Mesenchymal stem cell (in vitro differentiated cells and primary cell): ENCODE measurements around the gene STK32B.
A peak's percentile ranks its signal among the peaks of the same experiment; 100 is the strongest.

ENCODE experiments used
- DNase-seq: peaks from one replicate; pipeline ENCODE4 v3.0.0-alpha.2; 2013
- H2AFZ ChIP-seq: one replicate; pipeline ENCODE4 v1.6.1; 2013; ENCODE audit warnings: low read depth, mild to moderate bottlenecking, control low read depth, inconsistent platforms, low read length, moderate library complexity
- H2AK5ac ChIP-seq: 2 replicates; pipeline ENCODE4 v1.6.1; 2013; ENCODE audit warnings: low read length, moderate library complexity, mild to moderate bottlenecking, inconsistent platforms; ENCODE audit not compliant: severe bottlenecking
- H2BK120ac ChIP-seq: one replicate; pipeline ENCODE4 v1.6.1; 2013; ENCODE audit warnings: low read depth, mild to moderate bottlenecking, inconsistent platforms, low read length, moderate library complexity
- H2BK12ac ChIP-seq, 2 experiments: one replicate each; pipeline ENCODE4 v1.6.1; 2013; ENCODE audit warnings: inconsistent platforms in 2 of 2, low read length in 2 of 2, mild to moderate bottlenecking in 2 of 2, moderate library complexity in 2 of 2, control low read depth in 1 of 2
- H2BK15ac ChIP-seq: one replicate; pipeline ENCODE4 v1.6.1; 2013; ENCODE audit warnings: mild to moderate bottlenecking, low read depth, inconsistent platforms; ENCODE audit not compliant: poor library complexity, severe bottlenecking
- H2BK5ac ChIP-seq: 2 replicates; pipeline ENCODE4 v1.6.1; 2013; ENCODE audit warnings: low read depth, mild to moderate bottlenecking, low read length, control low read depth, inconsistent platforms; ENCODE audit not compliant: poor library complexity, severe bottlenecking
- H3K14ac ChIP-seq, 2 experiments: one replicate each; pipeline ENCODE4 v1.6.1; 2013; ENCODE audit warnings: inconsistent platforms in 2 of 2, low read length in 2 of 2, control low read depth in 1 of 2, mild to moderate bottlenecking in 1 of 2, moderate library complexity in 1 of 2
- H3K18ac ChIP-seq, 2 experiments: one replicate each; pipeline ENCODE4 v1.6.1; 2013; ENCODE audit warnings: inconsistent platforms in 2 of 2, low read length in 2 of 2, control low read depth in 1 of 2, low read depth in 1 of 2, mild to moderate bottlenecking in 1 of 2
- H3K23ac ChIP-seq, 2 experiments: one replicate each; pipeline ENCODE4 v1.6.1; 2013; ENCODE audit warnings: inconsistent platforms in 2 of 2, low read length in 2 of 2, mild to moderate bottlenecking in 2 of 2, moderate library complexity in 2 of 2, control low read depth in 1 of 2
- H3K27ac ChIP-seq: 2 replicates; pipeline ENCODE4 v1.5.1; 2013; ENCODE audit warnings: mild to moderate bottlenecking, moderate library complexity, low read length, control low read depth, inconsistent platforms; ENCODE audit not compliant: poor library complexity, severe bottlenecking
- H3K27me3 ChIP-seq, 2 experiments: 2 replicates each; pipeline versions ENCODE4 v1.6.1 to v1.7.0; 2013; ENCODE audit warnings: low read length in 2 of 2, mild to moderate bottlenecking in 2 of 2, moderate library complexity in 2 of 2, control low read depth in 1 of 2, inconsistent platforms in 1 of 2; ENCODE audit not compliant: control insufficient read depth in 1 of 2, insufficient read depth in 1 of 2
- H3K36me3 ChIP-seq, 2 experiments: 2 replicates each; pipeline versions ENCODE4 v1.6.1 to v1.7.0; 2013; ENCODE audit warnings: low read length in 2 of 2, control low read depth in 1 of 2, inconsistent platforms in 1 of 2, low read depth in 1 of 2, mild to moderate bottlenecking in 1 of 2; ENCODE audit not compliant: insufficient read depth in 2 of 2, control insufficient read depth in 1 of 2
- H3K4ac ChIP-seq, 2 experiments: one replicate each; pipeline ENCODE4 v1.6.1; 2013; ENCODE audit warnings: inconsistent platforms in 2 of 2, low read length in 2 of 2, mild to moderate bottlenecking in 2 of 2, moderate library complexity in 2 of 2, control low read depth in 1 of 2, low read depth in 1 of 2
- H3K4me1 ChIP-seq: 2 replicates; pipeline ENCODE4 v1.6.1; 2013; ENCODE audit warnings: low read depth, low read length, control low read depth; ENCODE audit not compliant: control insufficient read depth, insufficient read depth
- H3K4me2 ChIP-seq: 2 replicates; pipeline ENCODE4 v1.6.1; 2013; ENCODE audit warnings: low read length, mild to moderate bottlenecking, inconsistent platforms; ENCODE audit not compliant: poor library complexity, severe bottlenecking
- H3K4me3 ChIP-seq, 2 experiments: 2 replicates each; pipeline versions ENCODE4 v1.5.1 to v1.7.0; 2013; ENCODE audit warnings: low read length in 2 of 2, mild to moderate bottlenecking in 2 of 2, control low read depth in 1 of 2, low read depth in 1 of 2; ENCODE audit not compliant: insufficient read depth in 1 of 2
- H3K79me1 ChIP-seq: replicated peaks from 2 replicates; pipeline ENCODE4 v1.6.1; 2013; ENCODE audit warnings: mild to moderate bottlenecking, control low read depth, low read length, inconsistent platforms; ENCODE audit not compliant: poor library complexity, severe bottlenecking
- H3K9ac ChIP-seq: 2 replicates; pipeline ENCODE4 v1.7.0; 2013; ENCODE audit warnings: mild to moderate bottlenecking, low read length, moderate library complexity
- H3K9me3 ChIP-seq: 2 replicates; pipeline ENCODE4 v1.7.0; 2013; ENCODE audit warnings: mild to moderate bottlenecking, low read length; ENCODE audit not compliant: control insufficient read depth
- H4K8ac ChIP-seq: one replicate; pipeline ENCODE4 v1.6.1; 2013; ENCODE audit warnings: inconsistent platforms, mild to moderate bottlenecking, low read length, moderate library complexity
- H4K91ac ChIP-seq: one replicate; pipeline ENCODE4 v1.6.1; 2013; ENCODE audit warnings: mild to moderate bottlenecking, low read length, inconsistent platforms
- WGBS: methylation state at CpG from one replicate; pipeline ENCODE4 v1.1.7; 2013; ENCODE audit warnings: mixed read lengths; 5-methylcytosine and 5-hydroxymethylcytosine counted together

The STK32B gene

GRCh38 chr4:5456296-5456845 lies 405.1 kb downstream of the STK32B start:
- Histone ChIP-seq H4K8ac (no peak overlapping the region), H2AFZ (no peak overlapping the region), H3K27me3 (no peaks in the 10 kb centered on the region), H3K23ac (no peak overlapping the region), H3K36me3 (peaks cover 0 to 24% of the 10 kb centered on the region in 2 experiments), H2AK5ac (no peak overlapping the region), H3K4me1 (no peaks in the 10 kb centered on the region), H2BK5ac (no peak overlapping the region), H2BK12ac (no peak overlapping the region), H3K27ac (no peak overlapping the region), H3K4me2 (no peak overlapping the region), H3K79me1 (no peaks in the 10 kb centered on the region), H3K18ac (no peak overlapping the region), H2BK120ac (no peak overlapping the region), H3K4ac (no peak overlapping the region), H2BK15ac (no peak overlapping the region), H3K14ac (no peak overlapping the region), H3K9me3 (no peaks in the 10 kb centered on the region), H3K9ac (no peak overlapping the region), H4K91ac (no peak overlapping the region), H3K4me3 (no peak overlapping the region)
- 94% methylated on average over 16 of the region's 17 CpGs for WGBS
- DNase-seq: no peak

- WGBS: 88% methylated on average over 8 of the region's 8 CpGs
Measured at GRCh38 chr4:5458676-5459075, 407.4 kb downstream of the STK32B start.

GRCh38 chr4:5459236-5459635 lies 408.0 kb downstream of the STK32B start:
- no peak overlapping the region for H3K23ac ChIP-seq
- DNase-seq: no peak
- no peaks in the 10 kb centered on the region for H3K27me3 ChIP-seq
- no peak overlapping the region for H3K18ac ChIP-seq
- no peak overlapping the region for H2BK12ac ChIP-seq
- H3K27ac ChIP-seq: no peak overlapping the region
- H2BK120ac ChIP-seq: no peak overlapping the region
- no peak overlapping the region for H3K4ac ChIP-seq
- H3K4me1 ChIP-seq: no peaks in the 10 kb centered on the region
- no peak overlapping the region for H3K4me3 ChIP-seq
- H2BK5ac ChIP-seq: no peak overlapping the region
- H4K91ac ChIP-seq: no peak overlapping the region
- no peak overlapping the region for H3K14ac ChIP-seq
- 87% methylated on average over 3 of the region's 3 CpGs for WGBS
- no peaks in the 10 kb centered on the region for H3K79me1 ChIP-seq
- H2AFZ ChIP-seq: no peak overlapping the region
- H3K4me2 ChIP-seq: no peak overlapping the region
- peaks cover 0 to 36% of the 10 kb centered on the region in 2 experiments for H3K36me3 ChIP-seq
- H2BK15ac ChIP-seq: no peak overlapping the region
- no peaks in the 10 kb centered on the region for H3K9me3 ChIP-seq
- no peak overlapping the region for H2AK5ac ChIP-seq
- no peak overlapping the region for H3K9ac ChIP-seq
- no peak overlapping the region for H4K8ac ChIP-seq

More at GRCh38 chr4:5458676-5459075, 407.4 kb downstream of the STK32B start:
- Histone ChIP-seq H2BK15ac (no peak overlapping the region), H3K4me2 (no peak overlapping the region), H4K91ac (no peak overlapping the region), H3K9me3 (no peaks in the 10 kb centered on the region), H3K9ac (no peak overlapping the region), H4K8ac (no peak overlapping the region), H3K27ac (no peak overlapping the region), H2BK120ac (no peak overlapping the region), H3K23ac (no peak overlapping the region), H2BK12ac (no peak overlapping the region), H3K36me3 (peaks cover 0 to 34% of the 10 kb centered on the region in 2 experiments), H3K4me1 (no peaks in the 10 kb centered on the region), H3K4me3 (no peak overlapping the region), H2AK5ac (no peak overlapping the region), H3K4ac (no peak overlapping the region), H2AFZ (no peak overlapping the region), H3K79me1 (no peaks in the 10 kb centered on the region), H2BK5ac (no peak overlapping the region), H3K27me3 (no peaks in the 10 kb centered on the region), H3K18ac (no peak overlapping the region), H3K14ac (no peak overlapping the region)
- DNase-seq: no peak

- Histone ChIP-seq H3K4me3 (no peak overlapping the region), H3K4me2 (no peak overlapping the region), H3K4me1 (no peaks in the 10 kb centered on the region), H2AFZ (no peak overlapping the region), H3K9ac (no peak overlapping the region), H3K36me3 (peaks cover 0 to 36% of the 10 kb centered on the region in 2 experiments), H2BK12ac (no peak overlapping the region), H3K14ac (no peak overlapping the region), H2BK120ac (no peak overlapping the region), H2BK15ac (no peak overlapping the region), H3K79me1 (no peaks in the 10 kb centered on the region), H2AK5ac (no peak overlapping the region), H3K4ac (no peak overlapping the region), H3K9me3 (no peaks in the 10 kb centered on the region), H3K27ac (no peak overlapping the region), H3K27me3 (no peaks in the 10 kb centered on the region), H2BK5ac (no peak overlapping the region), H4K91ac (no peak overlapping the region), H4K8ac (no peak overlapping the region), H3K18ac (no peak overlapping the region), H3K23ac (no peak overlapping the region)
- WGBS: 75% methylated on average over 14 of the region's 14 CpGs
- peak; percentile 32 for DNase-seq
Measured at GRCh38 chr4:5460106-5460801, 409.0 kb downstream of the STK32B start.
